Skeletal muscle tissue (tissue), 4 donors: ENCODE measurements around the gene ZMYND19. TPM values are rescaled to one million over a fixed set of nuclear protein-coding genes. Genes with fewer than 3 reads are reported as not detected.
A peak's percentile ranks its signal among the peaks of the same experiment; 100 is the strongest.
"Not testable (repeated sequence)": the region's sequence is repeated elsewhere in the genome, so short reads cannot be mapped to it uniquely, and the experiment has no call there.

Experiments used
- H3K27ac ChIP-seq: one replicate; pipeline ENCODE4 v1.7.0; 2013; ENCODE audit warnings: mild to moderate bottlenecking, low read depth, low read length, inconsistent platforms
- H3K27me3 ChIP-seq, 3 donors: one replicate each; pipeline ENCODE4 v1.7.0; 2013; ENCODE audit warnings: low read length in 3 of 3; ENCODE audit not compliant: control insufficient read depth in 3 of 3, insufficient read depth in 3 of 3
- H3K36me3 ChIP-seq, 3 donors: one replicate each; pipeline ENCODE4 v1.7.0; 2013; ENCODE audit warnings: low read length in 3 of 3; ENCODE audit not compliant: control insufficient read depth in 3 of 3, insufficient read depth in 3 of 3
- H3K4me1 ChIP-seq, 3 donors: one replicate each; pipeline ENCODE4 v1.7.0; 2013; ENCODE audit warnings: low read length in 3 of 3, mild to moderate bottlenecking in 3 of 3; ENCODE audit not compliant: control insufficient read depth in 3 of 3, insufficient read depth in 3 of 3
- H3K4me3 ChIP-seq, 3 donors: one replicate each; pipeline ENCODE4 v1.7.0; 2013; ENCODE audit warnings: low read length in 3 of 3
- H3K9ac ChIP-seq, 3 donors: one replicate each; pipeline ENCODE4 v1.7.0; 2013; ENCODE audit warnings: low read length in 3 of 3, mild to moderate bottlenecking in 3 of 3, moderate library complexity in 2 of 3, low read depth in 1 of 3
- H3K9me3 ChIP-seq, 3 donors: one replicate each; pipeline ENCODE4 v1.7.0; 2013; ENCODE audit warnings: low read length in 3 of 3; ENCODE audit not compliant: control insufficient read depth in 3 of 3
- total RNA-seq: library from RNA; depleted of rRNA; stranded (reverse); fragments of >200 nt; gene quantifications from one replicate; pipeline ENCODE4 v1.2.3, GENCODE V29; 2014
- donor health status: Osteomylitis.

The ZMYND19 gene
- total RNA-seq, 1 donor from 2014 or later = 13.0 TPM

DNA sequence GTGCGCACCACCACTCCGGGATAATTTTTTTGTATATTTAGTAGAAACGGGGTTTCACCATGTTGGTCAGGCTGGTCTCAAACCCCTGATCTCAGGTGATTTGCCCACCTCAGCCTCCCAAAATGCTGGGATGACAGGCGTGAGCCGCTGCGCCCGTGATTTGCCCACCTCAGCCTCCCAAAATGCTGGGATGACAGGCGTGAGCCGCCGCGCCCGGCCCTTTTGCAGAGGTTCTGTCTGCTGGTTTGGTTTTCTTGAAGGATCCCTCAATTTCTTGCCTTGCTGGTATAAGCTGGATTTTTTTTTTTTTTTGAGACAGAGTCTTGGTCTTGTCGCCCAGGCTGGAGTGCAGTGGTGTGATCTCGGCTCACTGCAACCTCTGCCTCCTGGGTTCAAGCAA, 37.1 kb upstream of the ZMYND19 start:
- not testable (repeated sequence) for H3K36me3 ChIP-seq, H3K4me3 ChIP-seq, H3K27me3 ChIP-seq, H3K9ac ChIP-seq, H3K27ac ChIP-seq, H3K9me3 ChIP-seq
- peaks cover 14 to 24% (median 17%) of the 10 kb centered on the region in 3 donors for H3K4me1 ChIP-seq

DNA sequence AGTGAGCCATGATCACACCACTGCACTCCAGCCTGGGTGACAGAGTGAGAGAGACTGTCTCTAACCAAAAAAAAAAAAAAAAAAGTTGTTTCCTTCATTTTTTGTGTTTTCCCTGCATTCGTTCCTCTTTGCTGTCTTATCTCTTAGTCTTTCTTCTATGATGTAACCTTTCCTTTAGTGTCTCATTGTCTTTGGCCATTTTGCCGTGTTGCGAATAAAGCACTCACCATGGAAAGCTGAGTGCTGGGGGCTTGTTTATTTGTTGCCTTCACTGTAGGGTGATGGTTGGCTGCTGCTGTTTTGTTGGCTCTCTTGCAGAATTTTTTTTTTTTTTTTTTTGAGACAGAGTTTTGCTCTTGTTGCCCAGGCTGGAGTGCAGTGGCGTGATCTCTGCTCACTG, 36.2 kb upstream of the ZMYND19 start:
- Histone ChIP-seq H3K27ac (no peak overlapping the region), H3K9ac (no peak overlapping the region), H3K36me3 (no peaks in the 10 kb centered on the region), H3K4me1 (peaks cover 10 to 24% (median 17%) of the 10 kb centered on the region in 3 donors), H3K9me3 (no peaks in the 10 kb centered on the region), H3K4me3 (no peak overlapping the region), H3K27me3 (no peaks in the 10 kb centered on the region)

DNA sequence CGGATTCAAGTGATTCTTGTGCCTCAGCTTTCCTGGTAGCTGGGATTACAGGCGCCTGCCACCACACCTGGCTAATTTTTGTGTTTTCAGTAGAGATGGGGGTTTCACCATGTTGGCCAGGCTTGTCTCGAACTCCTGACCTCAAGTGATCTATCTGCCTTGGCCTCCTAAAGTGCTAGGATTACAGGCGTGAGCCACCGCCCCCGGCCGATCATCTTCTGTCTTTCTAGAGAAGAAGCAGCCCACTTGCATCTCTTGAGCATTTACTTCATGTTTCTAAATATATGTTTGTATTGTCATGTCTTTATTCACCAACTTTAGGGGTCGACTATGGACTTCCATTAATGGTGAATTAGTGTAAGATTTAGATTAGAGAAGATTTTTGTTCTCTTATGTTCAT, 31.9 kb upstream of the ZMYND19 start:
- H3K27ac ChIP-seq, H3K27me3 ChIP-seq, H3K9me3 ChIP-seq, H3K9ac ChIP-seq, H3K36me3 ChIP-seq, H3K4me3 ChIP-seq: not testable (repeated sequence)
- H3K4me1 ChIP-seq = peaks cover 29 to 39% (median 33%) of the 10 kb centered on the region in 3 donors

DNA sequence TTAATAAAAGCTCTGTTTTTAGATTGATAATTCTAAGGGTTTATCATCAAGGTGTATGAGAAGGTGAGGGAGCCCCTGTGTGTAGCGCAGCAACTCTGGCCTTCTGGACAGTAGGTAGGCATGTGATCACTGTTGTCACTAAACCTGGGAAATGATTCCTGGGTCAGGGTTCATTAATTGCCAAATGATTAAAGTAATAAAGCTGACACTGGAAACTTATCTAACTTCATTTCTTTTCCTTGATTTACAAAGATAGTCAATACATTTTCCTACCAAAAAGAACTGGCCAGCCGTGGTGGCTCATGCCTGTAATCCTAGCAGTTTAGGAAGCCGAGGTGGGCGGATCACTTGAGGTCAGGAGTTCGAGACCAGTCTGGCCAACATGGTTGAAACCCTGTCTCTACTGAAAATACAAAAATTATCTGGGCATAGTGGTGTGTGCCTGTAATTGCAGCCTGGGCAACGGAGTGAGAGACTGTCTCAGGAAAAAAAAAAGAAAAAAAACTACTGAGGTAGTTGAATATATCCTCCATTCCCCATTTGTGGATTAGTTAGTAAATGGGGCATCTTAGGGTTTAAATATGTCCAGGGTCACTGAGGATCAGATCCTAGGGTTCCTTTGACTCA, 30.9 kb upstream of the ZMYND19 start:
- H3K4me3 ChIP-seq = no peak overlapping the region
- no peak overlapping the region for H3K9ac ChIP-seq
- no peak overlapping the region for H3K27ac ChIP-seq

DNA sequence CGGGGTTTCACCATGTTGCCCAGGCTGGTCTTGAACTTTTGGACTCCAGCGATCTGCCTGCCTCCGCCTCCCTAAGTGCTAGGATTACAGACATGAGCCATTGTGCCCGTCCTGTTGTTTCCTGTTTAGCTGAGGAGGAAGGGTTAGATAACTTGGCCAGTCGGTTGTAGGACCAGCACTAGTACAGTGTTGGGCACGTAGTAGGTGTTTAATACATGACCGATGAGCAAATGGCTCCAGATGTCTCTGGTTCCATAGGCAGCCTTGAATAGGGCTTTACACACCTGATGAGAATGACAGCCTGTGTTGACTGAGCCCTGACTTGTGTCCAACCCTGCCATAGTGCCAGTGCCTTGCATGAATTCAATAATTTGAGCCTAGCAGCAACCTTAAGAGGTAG, 30.3 kb upstream of the ZMYND19 start:
- no peak overlapping the region for H3K27ac ChIP-seq
- peak overlapping the region in 2 of 3 donors; percentile 14 to 15 for H3K4me3 ChIP-seq
- H3K4me1 ChIP-seq = peaks cover 33 to 46% (median 35%) of the 10 kb centered on the region in 3 donors
- H3K36me3 ChIP-seq = peaks cover 6 to 9% (median 7%) of the 10 kb centered on the region in 3 donors
- no peaks in the 10 kb centered on the region for H3K9me3 ChIP-seq
- peak overlapping the region; percentile 27 to 90 (median 51) for H3K9ac ChIP-seq
- H3K27me3 ChIP-seq = no peaks in the 10 kb centered on the region

More for the DNA sequence above, 30.9 kb upstream of the ZMYND19 start:
- Histone ChIP-seq H3K4me1 (peaks cover 33 to 46% (median 35%) of the 10 kb centered on the region in 3 donors), H3K36me3 (peaks cover 4 to 6% (median 4%) of the 10 kb centered on the region in 3 donors), H3K27me3 (no peaks in the 10 kb centered on the region), H3K9me3 (no peaks in the 10 kb centered on the region)

DNA sequence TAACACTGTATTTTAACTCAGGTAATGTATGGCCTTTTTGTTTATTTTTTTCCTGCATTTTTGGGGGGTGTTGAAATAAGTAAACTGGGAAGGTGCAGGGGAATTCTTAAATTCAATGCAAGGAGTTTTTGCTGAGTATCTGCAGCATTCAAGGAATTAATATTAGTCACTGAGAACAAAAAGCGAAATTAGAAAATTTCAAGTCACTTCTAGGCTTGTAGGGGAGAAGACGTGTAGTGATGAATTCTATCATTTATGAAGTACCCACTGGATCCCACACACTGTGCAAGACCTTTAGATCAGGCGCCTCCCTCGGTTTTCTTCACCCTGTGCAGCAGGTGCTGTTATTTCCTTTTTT, 29.7 kb upstream of the ZMYND19 start:
- Histone ChIP-seq H3K9me3 (no peaks in the 10 kb centered on the region), H3K4me3 (peak overlapping the region; percentile 73 to 91 (median 88)), H3K36me3 (peaks cover 10 to 14% (median 11%) of the 10 kb centered on the region in 3 donors), H3K27ac (no peak overlapping the region), H3K4me1 (peaks cover 33 to 46% (median 35%) of the 10 kb centered on the region in 3 donors), H3K9ac (peak overlapping the region; percentile 90), H3K27me3 (no peaks in the 10 kb centered on the region)

DNA sequence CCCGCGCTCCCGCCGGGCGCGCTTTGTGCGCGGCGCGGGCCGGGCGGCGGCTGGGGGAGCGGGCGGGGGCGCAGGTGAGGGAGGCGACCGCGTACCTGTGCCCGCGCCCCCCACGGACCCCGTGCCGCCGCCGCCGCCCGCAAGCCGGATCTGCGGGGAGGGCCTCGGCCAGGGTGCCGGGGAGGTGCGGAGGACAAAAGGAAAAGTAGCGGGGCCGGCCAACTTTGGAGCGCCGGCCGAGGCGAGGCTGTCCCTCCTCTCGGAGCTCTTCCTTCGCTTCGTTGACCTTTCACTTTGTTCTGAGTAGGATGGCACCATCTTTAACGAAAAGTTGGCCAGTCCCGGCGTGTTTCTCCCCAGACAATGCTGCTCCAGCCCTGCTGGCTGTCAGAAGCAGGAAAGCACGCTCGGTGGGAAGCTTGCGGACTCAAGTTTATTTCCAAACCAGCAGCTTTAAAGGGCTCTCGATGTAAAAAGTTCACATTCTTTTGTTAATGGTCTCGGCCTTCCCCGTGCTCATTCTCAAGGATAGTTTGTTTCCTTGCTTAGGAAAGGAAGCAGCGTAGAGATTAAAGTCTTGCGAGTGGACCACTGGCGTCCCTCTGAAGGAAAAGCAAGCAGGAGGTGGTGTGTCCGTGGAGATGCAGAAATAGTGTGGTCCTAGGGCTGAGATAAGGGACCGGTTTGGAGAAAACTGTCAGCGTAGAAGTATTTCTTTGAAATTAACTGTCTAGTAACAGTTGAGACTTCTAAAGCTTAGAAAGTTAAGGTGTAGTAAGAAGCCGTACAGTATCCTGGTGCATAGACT, 29.1 kb upstream of the ZMYND19 start:
- H3K27ac ChIP-seq = peak overlapping the region; percentile 79
- H3K9me3 ChIP-seq = no peaks in the 10 kb centered on the region
- peaks cover 13 to 19% (median 16%) of the 10 kb centered on the region in 3 donors for H3K36me3 ChIP-seq
- peaks cover 33 to 46% (median 35%) of the 10 kb centered on the region in 3 donors for H3K4me1 ChIP-seq
- no peaks in the 10 kb centered on the region for H3K27me3 ChIP-seq
- peak overlapping the region; percentile 73 to 91 (median 88) for H3K4me3 ChIP-seq
- peak overlapping the region; percentile 90 for H3K9ac ChIP-seq

DNA sequence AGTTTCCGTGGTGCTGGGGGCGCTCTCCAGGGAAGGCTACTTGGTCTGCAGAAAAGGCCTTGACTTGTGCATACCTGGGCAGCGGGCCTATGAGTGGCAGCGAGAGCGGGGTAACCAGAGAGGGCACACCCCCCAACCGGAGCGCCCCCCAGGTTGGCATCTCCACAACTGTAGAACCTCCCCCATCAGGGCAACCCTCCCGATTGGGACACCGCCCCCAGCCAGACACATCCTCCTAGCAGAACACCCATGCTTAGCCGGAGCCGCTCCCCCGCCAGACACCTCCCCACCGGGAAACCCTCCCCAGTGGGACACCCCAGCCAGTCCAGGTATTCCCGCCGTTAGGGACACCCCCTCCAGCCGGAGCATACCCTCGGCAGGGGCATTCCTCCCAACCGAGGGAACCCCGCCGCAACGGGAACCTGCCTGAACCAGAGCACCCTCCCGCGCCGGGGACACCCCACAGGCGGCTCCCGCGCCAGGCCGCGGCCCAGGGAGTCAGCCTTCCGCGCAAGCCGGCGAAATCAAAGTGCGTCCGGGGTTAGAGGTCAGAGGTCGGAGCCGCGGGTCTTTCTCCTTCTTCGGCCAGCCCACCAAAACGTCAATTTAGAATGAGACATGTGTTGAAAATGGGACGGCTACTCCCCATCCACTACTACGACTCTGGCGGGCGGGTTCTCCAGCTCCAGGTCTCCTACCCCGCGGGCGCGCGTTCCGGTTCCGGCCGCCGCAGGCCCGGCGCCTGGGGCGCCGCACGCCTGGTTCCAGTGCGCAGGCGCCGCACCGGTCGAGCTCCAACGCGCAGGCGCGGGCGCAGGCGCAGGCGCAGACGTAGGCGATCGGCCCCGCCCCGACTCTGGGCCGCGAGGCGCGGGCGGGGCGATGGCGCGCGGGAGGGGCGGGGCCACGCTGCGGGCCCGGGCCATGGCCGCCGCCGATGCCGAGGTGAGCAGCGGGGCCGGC, 28.1 kb upstream of the ZMYND19 start, which contains the start of gene EHMT1:
EHMT1 (plus strand) TSS at position 901 of the 963 bp plus-strand sequence; CDS start at position 925, 24 bp downstream.
- Histone ChIP-seq H3K36me3 (peaks cover 18 to 29% (median 22%) of the 10 kb centered on the region in 3 donors), H3K9ac (peak within 1 kb of the TSS; percentile 94 to 97 (median 95)), H3K4me1 (peaks cover 33 to 46% (median 35%) of the 10 kb centered on the region in 3 donors), H3K27me3 (no peaks in the 10 kb centered on the region), H3K4me3 (peak within 1 kb of the TSS; percentile 90 to 93 (median 91)), H3K9me3 (no peaks in the 10 kb centered on the region), H3K27ac (peak within 1 kb of the TSS; percentile 93)

DNA sequence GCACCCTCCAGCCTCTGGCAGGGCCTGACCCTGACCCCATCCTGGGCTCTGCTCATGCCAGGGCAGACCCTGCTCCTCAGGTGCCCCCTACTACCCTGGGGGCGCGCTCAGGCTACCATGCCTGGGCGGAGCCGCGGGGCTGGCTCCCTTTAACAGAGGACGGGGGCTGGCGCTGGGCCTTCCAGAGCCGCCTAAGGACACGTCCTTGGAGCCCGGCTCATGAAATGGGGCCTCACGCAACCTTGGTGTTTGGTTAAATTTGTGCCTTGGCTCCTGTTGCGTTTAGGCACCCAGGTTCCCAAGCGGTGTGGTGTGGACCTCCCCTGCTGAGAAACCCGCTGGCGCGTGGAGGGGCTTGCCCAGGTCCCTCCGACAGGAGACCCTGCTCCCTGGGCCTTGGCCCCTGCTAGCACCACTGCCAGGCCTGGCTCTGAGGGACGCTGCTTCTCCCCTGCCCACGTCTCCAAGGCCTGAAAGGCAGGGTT, 25.1 kb upstream of the ZMYND19 start:
- Histone ChIP-seq H3K4me3 (no peak overlapping the region), H3K4me1 (peaks cover 26 to 48% (median 38%) of the 10 kb centered on the region in 3 donors), H3K9me3 (no peaks in the 10 kb centered on the region), H3K27me3 (no peaks in the 10 kb centered on the region), H3K36me3 (peaks cover 18 to 29% (median 22%) of the 10 kb centered on the region in 3 donors), H3K9ac (peak overlapping the region in 1 of 3 donors; percentile 4), H3K27ac (no peak overlapping the region)
